Stimulated activated CD8-positive, alpha-beta memory T cell treated with anti-CD3 and anti-CD28 coated beads, Interleukin-15, amount 100 ng/mL, for 24 hours (primary cell): ENCODE measurements around the gene PPM1H.

ENCODE experiments used
- DNase-seq: peaks from one replicate; pipeline ENCODE4 v3.0.0-alpha.2; 2020; ENCODE audit warnings: low read depth

Gene PPM1H

DNA sequence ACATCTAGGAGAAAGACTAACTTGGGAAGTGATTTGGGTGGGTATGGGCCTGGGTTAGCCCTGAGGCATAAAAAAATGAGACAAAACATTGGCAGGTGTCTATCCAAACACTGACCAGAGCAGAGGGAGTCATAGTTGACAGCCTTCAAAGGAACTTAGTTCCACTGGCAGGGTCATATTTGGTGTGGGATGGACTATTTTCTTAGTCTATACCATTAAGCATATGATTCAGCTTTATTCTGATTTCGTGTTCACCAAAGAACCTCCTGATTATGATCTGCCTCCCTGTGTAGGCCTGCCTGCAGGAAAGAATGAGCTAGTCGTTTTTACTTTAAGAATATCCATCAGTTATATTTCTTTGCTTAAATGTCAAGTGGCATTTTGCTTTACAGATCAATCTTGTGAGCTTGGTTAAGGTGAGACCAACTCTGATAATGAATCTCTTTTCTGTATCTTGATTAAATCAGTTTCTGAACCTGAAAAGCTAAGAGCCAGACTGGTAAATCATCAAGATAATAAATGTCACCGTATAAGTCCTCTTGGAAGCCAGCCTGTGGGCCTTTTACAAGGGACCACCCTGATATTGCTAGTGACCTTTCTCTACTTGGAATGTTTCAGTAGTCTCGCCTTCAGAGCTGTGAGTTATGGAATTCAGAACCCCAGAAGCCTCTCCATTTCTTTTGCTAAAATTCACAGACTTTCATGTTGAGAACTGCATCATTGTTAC is 285.4 kb downstream of the PPM1H start:
- DNase-seq: no peak

DNA sequence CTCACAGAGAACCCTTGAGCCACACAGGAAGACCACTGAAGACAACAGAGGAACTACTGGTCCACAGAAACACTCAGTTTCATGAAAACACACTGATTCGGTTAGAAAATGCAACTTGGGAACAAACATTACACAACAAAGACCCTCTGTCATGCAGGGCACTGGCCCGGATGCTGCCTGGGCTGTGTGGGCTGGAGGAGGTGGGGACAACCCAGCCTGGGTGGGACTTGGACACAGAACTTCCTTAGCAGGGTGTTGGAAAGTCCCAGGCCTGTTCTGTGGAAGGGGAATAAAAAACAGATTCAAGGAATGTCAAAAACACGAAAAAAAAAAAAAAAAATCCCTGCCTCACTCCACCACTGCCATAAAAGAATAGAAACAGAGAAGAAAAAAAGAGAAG is 287.4 kb downstream of the PPM1H start:
- no peak for DNase-seq

DNA sequence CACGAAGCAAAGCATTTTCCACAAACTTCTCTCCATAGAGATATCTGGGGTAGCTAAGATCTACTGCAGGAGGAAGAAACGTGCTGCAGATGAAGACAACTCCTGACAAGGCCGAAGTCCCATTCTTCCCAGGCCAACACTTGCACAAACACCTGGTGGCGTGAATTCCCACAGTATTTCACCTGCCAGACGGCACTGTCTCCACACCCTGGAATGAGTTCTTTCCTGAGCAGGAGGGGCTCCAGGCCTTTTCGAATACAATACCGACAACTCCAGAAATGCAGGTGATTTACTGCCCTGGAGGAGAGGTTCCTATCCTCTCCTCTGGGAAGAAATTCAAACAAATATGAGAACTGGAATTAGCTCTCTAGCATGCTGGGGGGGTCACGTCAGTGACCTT is 288.4 kb downstream of the PPM1H start:
- no peak for DNase-seq

DNA sequence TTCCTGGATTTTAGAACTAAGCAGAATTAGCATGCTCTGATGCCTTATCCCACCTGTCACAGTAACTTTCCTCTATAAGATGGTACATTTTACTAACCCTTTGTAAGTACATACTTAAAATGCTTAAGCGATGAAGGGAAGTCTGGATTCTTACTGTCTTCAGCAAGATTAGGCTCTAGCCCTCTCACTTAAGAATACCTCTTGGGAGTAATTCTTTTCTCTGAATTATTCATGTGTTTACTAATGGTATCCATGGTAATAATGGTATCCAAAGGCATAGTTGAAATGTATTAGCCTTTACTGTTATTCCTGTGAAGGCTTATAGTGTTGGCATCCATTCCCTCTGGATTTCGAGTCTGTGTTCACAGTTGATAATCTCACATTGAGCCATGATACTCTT is 291.5 kb downstream of the PPM1H start:
- no peak for DNase-seq

DNA sequence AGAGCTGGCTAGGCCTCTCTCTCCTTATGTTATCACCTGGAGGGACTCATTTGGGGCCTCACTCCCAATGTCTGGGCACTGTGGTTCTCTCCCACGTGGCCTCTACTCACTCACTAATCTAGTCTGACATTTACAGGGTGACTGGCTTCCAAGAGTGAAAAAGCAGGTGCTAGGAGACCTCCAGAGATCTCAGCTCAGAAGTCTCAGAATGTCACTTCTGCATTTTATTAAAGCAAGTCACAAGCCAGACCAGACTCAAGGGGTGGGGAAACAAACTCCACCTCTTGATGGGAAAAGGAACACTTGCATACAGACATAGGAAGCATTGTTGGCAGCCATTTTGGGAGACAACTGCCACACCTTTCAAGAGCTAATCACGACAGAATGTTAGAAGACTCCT is 292.5 kb downstream of the PPM1H start:
- DNase-seq: no peak

DNA sequence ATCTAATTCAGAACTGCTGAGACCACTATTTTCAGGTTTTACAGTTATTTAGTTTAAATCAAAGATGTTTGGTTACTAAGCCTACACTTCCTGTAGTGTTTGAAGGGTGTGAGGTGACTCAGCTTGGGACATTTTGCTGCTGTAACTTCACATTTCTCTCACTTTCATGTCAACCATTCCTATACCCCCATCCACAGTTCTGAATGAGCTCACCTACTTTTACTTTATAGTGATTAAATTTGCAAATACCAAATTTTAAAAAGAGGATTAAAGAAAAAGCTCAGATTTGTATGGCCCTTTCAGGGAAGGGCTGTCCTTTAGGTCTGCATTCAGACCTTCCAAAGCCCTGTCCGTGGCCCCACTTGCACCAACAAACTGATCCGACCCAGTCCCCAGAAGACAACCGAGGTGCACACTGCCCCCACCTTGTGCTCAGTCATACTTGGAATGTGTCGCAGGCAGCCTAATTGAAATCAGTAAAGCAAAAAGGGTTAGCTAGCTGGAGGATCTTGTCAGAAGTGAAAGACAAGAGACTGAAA is 294.0 kb downstream of the PPM1H start:
- DNase-seq: no peak

DNA sequence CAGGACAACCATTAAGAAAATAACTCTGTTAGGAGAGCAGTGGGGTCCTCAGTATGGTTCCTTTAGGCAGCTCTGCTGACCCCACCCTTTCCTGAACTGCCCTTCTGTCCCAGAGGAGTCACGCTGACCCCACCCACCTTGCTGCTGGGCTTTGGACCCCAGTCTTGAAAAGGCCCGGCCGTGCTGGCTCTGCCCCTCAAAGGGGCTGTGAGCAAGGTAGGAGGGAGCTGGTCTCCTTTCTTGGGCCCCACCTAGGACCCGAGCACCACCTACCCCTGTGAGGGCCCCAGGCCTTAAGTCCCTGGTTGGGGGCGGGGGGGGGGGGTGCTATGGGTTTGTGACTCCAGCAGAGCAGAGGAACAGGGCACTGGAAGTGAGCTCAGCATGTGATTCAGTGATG is 297.3 kb downstream of the PPM1H start:
- no peak for DNase-seq

DNA sequence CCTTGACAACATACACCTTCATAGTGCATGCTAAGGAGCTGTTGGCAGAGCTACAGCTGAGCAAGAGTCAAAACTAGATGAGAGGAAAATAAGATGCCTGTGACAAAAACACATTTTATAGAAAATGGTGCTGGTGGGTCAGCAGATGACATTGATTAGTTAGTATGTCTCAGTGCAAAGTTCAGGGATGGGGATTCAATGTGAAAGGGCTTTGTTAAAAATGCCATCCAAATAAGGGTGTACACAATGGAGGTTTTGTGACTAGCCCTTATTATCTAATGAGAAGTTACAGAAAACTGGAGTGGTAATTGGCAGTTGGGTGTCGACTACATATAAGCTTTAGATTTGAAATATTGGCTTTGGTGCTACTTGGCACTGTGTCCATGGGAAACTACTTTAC is 299.3 kb downstream of the PPM1H start:
- no peak for DNase-seq

DNA sequence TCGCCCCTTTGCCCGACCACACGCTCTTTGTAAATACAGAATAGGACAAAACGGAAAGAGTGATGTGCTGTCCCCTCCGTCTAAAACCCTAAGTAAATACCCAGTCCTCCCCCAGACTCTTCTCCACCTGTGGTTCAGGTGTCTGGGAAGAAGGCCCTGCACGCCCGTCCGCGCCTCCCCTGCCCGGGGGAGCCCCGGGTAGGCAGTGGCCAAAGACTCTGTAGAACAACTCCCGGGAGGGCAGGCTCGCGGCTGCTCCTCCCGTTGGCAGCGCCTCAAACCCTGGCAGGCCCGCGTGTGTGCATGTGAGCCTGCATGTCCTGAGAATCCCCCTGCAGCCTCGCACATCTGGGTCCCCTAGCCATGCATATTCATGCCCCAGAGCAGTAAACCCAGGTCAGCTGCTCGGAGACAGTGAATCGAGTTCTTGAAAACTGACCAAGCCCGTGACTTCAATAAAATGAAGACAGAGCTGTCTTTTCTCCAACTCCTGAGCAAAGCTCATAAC is 302.5 kb downstream of the PPM1H start:
- DNase-seq: no peak

DNA sequence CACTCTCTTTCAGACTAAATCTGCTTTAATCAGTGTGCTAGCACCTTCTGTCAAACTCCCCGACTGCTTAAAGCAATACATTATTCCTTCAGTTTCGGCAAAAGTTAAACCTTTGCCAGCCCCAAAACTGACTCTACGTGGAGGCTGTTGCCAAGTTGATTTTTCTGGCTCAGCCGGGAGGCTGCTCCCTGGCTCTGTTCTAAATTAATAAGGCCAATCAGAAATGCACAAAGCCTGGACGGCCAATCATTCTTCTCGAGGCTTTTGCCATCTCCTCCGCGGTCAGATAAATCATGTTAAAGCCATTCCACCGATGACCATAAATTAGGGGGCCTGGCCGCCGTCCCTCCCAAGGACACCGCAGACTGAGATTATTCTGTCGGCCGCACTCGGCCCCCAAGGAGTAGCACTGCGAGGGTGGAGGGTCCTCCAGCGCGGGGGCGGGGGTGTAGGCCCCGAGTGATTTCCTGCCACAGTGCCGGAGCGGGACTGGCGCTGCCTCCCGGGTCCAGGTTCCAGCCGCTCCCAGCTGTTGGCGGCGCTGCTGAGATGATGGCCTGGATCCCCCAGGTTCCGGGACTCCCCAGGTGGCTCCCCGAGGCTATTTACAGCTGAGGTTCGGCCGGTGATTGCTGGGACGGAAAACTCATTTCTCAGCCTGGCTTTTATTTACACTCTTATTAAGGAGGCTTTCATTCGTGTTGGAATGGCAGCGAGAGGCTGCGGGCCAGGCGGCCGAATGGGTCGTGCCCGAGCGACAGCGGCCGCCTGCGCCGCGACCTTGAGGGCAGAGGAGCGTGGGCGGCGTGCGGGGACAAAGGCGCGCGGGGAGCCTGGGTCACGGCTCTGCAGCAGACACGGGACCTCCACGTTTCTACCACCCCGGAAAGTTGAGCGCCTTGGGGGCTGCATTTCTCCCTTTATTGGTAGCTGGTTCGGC is 303.2 kb downstream of the PPM1H start:
- DNase-seq: no peak

DNA sequence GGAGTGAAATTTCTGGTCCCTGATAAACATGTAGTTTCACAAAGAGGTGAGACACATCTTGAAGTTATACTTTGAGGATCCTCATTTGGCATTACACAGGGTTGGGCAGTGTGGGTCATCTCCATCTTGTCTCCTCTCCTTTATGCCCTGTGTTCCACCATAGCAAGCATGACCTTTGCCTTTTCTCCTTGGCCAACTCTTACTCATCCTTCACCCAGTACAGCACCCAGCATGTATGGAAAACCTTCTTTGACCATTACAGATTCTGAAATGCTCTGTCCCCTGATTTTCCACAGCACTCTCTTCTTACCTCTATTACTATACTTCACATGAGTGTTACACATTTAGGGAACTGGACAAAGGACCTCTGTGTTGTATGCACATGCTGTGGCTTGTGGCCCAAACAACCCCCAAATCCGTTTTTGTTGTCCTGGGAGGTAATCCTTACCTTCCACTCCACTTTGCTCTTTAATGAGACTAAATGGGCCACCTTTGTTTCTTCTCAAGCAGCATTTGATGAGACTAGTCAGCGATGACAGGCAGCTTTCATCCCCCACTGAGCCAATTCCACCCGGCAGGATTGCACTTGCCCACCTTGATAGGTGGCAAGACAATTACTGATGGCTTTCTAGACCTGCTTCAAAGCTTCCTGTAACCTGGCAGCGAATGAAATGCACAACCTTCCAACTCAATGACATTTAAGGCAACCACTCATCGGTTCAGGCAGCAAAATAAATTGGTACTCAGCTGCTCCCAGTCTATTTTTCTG is 304.8 kb downstream of the PPM1H start:
- DNase-seq: no peak

DNA sequence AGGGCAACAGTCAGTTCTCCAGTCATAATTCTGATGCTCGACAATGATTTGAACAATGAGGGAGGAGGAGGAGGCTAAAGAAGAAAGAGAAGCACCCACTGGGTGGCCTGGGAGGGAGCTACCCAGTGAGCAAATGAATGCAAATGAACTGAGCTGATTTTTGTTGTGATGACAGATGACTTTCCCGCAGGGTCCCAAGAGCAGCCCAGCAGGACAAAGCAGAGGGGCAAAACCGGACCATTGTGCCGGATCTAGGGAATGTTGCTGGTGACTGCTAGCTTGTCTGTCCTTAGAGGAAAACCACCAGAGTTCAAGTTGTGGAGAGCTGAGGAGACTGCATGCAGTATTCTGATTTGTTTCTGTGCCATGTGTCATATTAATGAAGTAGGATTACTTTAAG is 305.5 kb downstream of the PPM1H start:
- DNase-seq: no peak

DNA sequence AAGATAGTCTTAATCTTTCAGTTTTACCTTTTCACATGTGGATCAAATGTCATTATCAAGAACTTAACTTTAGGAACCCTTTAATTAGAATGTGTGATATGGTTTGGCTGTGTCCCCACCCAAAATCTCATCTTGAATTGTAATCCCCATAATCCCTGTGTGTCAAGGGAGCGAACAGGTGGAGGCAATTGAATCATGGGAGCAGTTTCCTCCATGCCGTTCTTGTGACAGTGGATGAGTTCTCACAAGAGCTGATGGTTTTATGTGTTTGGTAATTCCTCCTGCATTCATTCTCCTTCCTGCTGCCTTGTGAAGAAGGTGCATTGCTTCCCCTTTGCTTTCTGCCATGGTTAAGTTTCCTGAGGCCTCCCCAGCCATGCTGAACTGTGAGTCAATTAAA is 307.8 kb downstream of the PPM1H start:
- DNase-seq: no peak

DNA sequence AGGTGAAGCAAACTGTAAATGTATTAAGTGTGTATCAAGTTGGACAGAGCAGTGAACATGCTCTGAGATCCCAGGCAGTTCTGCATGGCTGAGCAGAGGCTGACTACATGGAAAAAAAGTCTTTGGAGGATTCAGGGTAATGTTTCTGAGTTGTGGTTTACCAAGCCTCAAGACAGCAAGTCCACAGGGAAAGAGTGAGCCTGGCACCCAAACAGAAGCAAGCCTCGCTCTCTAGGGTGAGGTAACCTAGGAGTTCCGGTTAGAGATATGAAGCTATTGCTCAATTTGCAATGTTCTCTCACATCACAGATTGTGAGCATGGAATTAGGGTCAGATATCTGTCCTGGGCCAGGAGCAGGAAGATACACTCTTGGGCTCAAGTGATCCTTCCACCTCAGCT is 309.7 kb downstream of the PPM1H start:
- DNase-seq: no peak

DNA sequence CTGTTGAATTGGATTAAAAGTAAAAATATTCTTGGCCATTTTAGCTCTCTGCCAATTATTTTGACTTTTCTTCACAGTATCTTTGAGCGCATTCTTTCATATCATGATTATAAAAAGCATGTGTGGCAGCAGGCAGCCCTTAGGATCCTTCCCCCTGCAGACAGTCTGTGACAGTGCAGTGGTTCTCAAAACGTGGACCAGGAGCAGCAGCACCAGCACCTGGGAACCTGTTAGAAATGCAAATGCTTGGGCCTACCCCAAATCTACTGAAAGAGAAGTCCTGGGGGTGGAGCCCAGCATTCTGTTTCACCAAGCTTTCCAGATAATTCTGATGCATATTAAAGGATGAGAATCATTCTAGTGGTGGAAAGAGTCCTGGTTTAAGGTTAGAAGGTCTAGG is 312.8 kb downstream of the PPM1H start:
- DNase-seq: no peak

DNA sequence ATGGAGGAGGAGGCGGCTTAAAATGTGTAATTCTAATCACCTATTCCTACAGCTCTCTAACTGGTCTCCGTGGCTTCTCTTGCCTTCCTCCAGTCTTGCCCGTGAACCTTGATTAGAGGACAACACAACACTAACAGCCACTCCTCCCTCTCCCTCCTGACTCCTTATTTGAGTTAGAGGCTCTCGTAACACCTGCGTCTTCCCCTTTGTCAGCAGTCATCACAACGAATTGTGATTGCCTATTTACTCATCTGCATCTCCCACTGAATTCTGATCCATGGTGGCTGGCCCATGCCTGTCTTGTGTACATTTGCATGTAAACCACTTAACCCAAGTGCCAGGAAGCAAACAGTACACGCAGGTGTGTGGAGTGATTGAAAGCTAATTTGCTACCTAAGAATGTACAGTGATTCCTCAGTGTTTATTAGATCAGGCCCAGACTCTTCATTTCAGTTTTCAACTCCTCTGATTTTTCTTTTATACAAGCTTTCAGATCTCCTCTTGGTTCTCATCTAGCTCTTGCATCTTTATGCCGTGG is 313.8 kb downstream of the PPM1H start:
- DNase-seq: no peak

DNA sequence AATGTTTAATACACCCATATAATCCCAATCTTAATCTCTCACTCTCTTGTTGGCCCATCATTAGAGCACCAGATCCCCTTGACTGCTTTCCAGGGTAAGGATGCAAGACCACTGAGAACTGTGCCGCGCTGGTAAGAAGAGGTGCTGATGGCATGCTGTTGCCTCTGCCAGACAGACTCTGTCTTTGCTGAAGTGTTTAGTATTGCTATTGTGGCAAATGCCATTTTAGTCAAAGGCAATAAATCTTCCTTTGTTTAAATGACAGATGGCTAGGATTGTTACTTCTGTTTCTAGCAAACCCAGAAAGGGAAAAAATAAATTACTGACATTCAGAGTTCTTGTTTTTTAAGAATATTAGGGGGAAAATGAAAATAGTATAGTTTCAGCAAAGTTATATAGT is 316.0 kb downstream of the PPM1H start:
- no peak for DNase-seq

DNA sequence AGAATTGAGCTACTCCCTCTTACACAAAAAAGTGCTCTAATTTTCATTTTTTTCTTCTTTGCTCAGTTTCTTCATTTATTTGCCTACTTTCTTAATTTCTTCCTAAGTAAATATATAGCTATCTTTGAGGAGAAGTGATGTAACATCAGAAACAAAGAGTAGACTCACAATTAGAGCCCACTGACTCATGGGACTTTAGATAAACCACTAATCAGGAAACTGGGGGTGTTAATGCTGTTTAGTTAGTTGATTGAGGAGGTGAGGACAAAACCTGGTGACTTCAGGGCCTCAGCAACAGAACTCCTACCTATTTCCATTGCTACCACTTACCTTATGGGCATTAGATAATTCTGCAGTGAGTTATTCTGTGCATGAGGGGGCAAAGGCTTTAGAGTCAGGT is 316.6 kb downstream of the PPM1H start:
- DNase-seq: no peak

DNA sequence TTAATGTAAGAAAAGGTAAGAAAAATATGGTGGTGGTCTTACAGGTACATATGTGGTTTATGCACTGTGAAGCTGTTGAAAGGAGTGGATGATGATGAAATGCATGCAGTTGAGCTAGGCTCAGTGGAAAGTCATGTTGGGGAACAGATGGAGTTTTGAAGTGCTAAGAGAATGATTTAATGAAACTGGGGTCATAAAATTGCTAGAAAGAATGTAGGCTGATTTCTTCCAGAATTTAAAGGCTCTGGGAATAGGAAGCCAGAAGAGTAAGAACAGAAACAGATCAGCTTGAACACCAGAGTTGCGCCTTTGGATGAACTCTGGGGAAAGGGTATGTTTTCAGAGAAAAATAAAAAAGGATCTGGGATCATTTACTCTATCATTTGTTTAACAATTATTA is 321.9 kb downstream of the PPM1H start:
- no peak for DNase-seq

DNA sequence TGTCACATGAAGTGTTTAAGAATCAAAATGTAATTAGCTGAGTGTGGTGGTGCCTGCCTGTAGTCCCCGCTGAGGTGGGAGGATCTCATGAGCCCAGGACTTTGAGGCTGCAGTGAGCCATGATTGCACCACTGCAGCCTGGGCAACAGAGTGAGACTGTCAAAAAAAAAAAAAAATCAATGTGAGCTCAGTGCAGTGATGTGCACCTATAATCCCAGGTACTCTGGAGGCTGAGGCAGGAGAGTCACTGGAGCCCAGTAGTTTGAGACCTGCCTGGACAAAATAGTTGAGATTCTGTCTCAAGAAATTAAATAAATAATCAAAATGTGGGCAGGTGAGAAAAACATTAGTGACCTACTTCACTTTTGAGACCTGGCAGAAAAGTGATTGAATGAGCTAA is 328.3 kb downstream of the PPM1H start:
- DNase-seq: no peak

DNA sequence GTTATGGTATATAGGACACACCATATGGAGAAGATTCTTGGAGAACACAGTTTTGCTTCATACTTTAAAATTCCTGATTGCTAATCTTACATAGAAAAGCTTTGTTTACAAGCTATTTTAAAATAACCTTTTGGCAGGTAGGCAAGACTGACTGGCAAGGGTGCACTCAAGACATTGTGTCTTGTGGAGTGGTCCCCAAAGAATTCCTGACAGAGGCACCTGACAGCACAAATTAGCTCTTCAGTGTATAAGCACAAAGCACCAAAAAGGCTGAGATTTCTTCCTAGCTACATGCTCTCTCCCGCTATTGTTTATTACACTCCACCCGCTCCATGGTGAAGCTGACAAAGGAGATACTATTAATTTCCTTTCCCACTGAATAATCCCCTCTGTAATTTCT is 329.0 kb downstream of the PPM1H start:
- no peak for DNase-seq

DNA sequence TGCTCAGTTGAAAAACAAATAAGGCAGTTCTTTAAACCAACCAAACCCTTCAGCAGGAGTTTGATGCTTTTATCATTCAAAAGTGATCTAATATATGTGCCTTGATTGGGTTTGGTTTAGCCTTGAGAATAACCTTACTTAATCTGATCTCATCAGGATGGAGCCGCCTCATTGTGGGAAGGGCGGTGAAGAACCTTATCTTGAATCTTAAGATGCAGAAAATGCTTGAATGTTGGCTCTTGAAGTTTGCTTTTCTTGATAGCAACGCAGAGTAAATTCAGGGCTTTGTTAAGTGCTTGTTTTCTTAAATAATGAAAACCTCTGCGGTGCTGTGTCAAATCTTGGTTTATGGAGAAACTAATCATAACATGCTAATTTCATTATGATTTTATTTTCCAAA is 330.1 kb downstream of the PPM1H start:
- DNase-seq: no peak
